HuH-7.5 (cell line): ENCODE results near the gene GPR68.
"Not testable (repeated sequence)": the region's sequence is repeated elsewhere in the genome, so short reads cannot be mapped to it uniquely, and the experiment has no call there.

Source experiments
- DNase-seq: peaks from one replicate; pipeline ENCODE4 v3.0.0; 2011; ENCODE audit warnings: low spot score

Gene GPR68

DNA sequence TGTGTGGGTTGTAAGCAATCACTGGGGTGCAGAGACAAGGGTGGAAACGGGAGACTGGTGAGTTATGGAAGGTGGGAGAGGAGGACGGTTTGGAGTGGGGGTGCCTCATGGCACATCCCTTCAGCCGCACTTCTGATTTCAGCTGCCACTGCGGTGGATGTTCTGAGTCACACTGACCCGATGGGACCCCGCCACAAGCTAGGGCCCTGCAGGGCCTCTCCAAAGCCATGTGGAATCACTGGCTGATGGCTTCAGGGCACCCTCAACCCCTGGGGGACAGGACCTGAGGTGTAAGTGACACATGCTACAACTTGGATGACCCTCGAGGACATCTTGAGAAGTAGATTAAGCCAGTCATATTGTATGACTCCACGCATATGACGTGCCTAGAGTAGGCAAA lies 53.7 kb downstream of the GPR68 start:
- DNase-seq = no peak

DNA sequence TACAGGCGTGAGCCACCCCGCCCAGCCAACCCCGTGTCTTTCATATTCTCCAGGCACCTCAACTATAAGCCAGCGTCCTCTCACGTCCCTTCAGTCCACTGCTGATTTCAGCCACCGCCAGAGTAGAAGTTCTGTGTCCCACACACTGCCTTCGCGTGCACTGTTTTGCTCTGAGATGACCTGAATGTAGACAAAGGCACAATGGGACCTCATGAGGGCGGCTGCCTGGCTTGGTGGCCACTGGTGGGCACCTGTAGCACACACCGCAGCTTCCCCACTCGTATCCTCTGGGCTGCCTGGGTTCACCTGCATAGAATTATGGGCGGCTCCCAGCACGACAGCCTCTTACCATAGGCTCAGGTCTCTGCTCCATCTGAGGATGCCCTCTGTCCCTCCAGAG lies 57.2 kb downstream of the GPR68 start:
- no peak for DNase-seq

DNA sequence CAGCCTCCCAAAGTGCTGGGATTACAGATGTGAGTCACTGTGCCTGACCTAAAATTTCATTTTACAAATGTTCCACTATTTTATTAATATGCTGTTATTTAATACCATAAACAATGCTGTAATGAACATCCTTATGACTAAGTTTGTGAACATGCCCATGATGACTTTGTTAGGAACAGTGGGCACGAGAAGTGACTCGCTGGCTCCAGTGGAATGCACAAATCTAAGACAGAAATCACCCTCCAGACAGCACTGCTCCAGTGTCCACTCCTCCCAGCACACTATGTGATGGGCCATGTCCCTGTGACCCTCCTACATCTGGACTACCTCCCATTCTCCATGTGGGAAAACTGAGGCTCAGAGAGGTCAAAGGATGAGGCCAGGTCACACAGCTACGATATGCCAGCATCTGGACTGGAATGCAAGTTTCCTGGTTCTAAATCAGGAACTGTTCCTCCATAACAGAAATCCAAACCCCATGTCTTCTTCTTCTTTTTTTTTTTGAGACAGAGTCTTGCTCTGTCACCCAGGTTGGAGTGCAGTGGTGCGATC lies 57.9 kb downstream of the GPR68 start:
- DNase-seq = no peak

DNA sequence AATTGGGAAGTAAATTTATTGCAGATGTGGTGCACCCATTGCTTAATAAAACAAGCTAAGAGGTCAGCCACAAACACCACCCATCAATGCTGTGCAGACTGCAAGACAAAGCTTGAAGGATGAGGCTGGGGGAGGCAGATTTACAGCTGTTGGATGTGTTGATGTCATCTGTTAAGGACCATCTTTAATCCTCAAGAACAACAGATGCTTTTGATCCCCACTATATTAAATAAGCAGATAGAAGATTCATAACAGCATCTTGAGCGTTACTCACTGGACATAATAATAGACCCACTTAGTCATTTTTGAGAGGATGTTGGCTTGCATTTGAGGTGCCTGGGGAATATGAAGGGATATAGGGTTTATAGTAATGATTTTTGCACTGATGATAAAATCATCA lies 58.8 kb downstream of the GPR68 start:
- no peak for DNase-seq

DNA sequence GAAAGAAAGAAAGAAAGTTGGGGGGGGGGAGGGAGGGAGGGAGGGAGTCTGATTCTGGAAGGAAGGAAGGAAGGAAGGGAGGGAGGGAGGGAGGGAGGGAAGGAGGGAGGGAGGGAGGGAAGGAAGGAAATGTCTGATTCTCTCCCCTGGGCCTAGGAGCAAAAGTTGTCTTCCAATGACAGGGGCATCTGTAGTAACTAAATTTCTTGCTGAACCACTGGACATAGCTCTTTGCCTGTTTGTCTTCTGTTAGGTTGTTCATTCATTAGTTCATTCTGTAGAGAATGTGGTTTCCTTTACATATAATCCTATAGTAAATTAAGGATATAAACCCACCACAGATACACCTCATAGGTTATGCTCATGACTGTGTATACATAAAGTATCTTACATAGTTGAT lies 59.9 kb downstream of the GPR68 start:
- DNase-seq = no peak

DNA sequence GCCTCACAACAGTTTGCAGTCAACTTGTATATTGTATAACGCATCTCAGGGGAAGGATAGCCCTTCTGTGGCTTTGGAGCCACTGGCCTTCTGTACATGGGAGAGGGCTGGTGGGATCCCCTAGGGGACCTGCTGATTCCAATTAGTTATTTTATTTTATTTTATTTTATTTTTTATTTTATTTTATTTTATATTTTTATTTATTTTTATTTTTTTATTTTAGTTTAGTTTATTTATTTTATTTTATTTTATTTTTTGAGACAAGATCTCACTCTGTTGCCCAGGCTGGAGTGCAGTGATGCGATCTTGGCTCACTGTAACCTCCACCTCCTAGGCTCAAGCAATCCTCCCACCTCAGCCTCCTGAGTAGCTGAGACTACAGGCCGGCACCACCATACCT lies 61.8 kb downstream of the GPR68 start:
- not testable (repeated sequence) for DNase-seq
